H9 (cell line): Measurements from ENCODE around the gene RTN1. TPM values are rescaled to one million over a fixed set of nuclear protein-coding genes. Genes with fewer than 3 reads are reported as not detected.

ENCODE experiments used
- DNase-seq: peaks from one replicate; pipeline ENCODE4 v3.0.0-alpha.2; 2017
- H2AFZ ChIP-seq: one replicate; pipeline ENCODE4 v1.6.1; 2013; ENCODE audit warnings: mild to moderate bottlenecking, low read length, control low read depth, moderate library complexity
- H2AK5ac ChIP-seq: 2 replicates; pipeline ENCODE4 v1.6.1; 2013; ENCODE audit warnings: low read length, control low read depth, mixed read lengths; ENCODE audit not compliant: insufficient read length
- H2BK120ac ChIP-seq: one replicate; pipeline ENCODE4 v1.6.1; 2013; ENCODE audit warnings: low read depth, mild to moderate bottlenecking, low read length, control low read depth, inconsistent platforms; ENCODE audit not compliant: poor library complexity, severe bottlenecking
- H2BK12ac ChIP-seq: 2 replicates; pipeline ENCODE4 v1.6.1; 2013; ENCODE audit warnings: low read length, control low read depth, mixed read lengths, low read depth; ENCODE audit not compliant: insufficient read length
- H2BK15ac ChIP-seq: 2 replicates; pipeline ENCODE4 v1.6.1; 2013; ENCODE audit warnings: low read depth, low read length, control low read depth
- H2BK20ac ChIP-seq: one replicate; pipeline ENCODE4 v1.6.1; 2013; ENCODE audit warnings: low read depth, mild to moderate bottlenecking, low read length, control low read depth, inconsistent platforms; ENCODE audit not compliant: poor library complexity, severe bottlenecking
- H2BK5ac ChIP-seq: 2 replicates; pipeline ENCODE4 v1.6.1; 2013; ENCODE audit warnings: low read length, control low read depth, mixed read lengths; ENCODE audit not compliant: insufficient read length
- H3K14ac ChIP-seq: 2 replicates; pipeline ENCODE4 v1.6.1; 2013; ENCODE audit warnings: low read length, control low read depth; ENCODE audit not compliant: insufficient read depth
- H3K18ac ChIP-seq: 2 replicates; pipeline ENCODE4 v1.6.1; 2013; ENCODE audit warnings: low read depth, mild to moderate bottlenecking, mixed read lengths, low read length, control low read depth; ENCODE audit not compliant: insufficient read length
- H3K23ac ChIP-seq: 2 replicates; pipeline ENCODE4 v1.6.1; 2013; ENCODE audit warnings: low read length, control low read depth, mixed read lengths, low read depth; ENCODE audit not compliant: insufficient read length
- H3K23me2 ChIP-seq: 2 replicates; pipeline ENCODE4 v1.6.1; 2013; ENCODE audit warnings: low read depth, mild to moderate bottlenecking, mixed read lengths, low read length, control low read depth; ENCODE audit not compliant: insufficient read length, poor library complexity, severe bottlenecking
- H3K27ac ChIP-seq: 2 replicates; pipeline ENCODE4 v1.5.1; 2013; ENCODE audit warnings: low read length, control low read depth, mixed read lengths, low read depth; ENCODE audit not compliant: insufficient read length
- H3K27me3 ChIP-seq: 2 replicates; pipeline ENCODE4 v1.6.1; 2013; ENCODE audit warnings: low read length, control low read depth, inconsistent platforms; ENCODE audit not compliant: insufficient read depth
- H3K4ac ChIP-seq: 2 replicates; pipeline ENCODE4 v1.6.1; 2013; ENCODE audit warnings: low read depth, mild to moderate bottlenecking, control low read depth, inconsistent platforms, low read length, moderate library complexity
- H3K4me1 ChIP-seq: 2 replicates; pipeline ENCODE4 v1.6.1; 2013; ENCODE audit warnings: low read length, control low read depth, inconsistent platforms; ENCODE audit not compliant: insufficient read depth
- H3K4me2 ChIP-seq: 2 replicates; pipeline ENCODE4 v1.6.1; 2013; ENCODE audit warnings: low read length, control low read depth, mixed read lengths; ENCODE audit not compliant: insufficient read length, insufficient read depth
- H3K56ac ChIP-seq: 2 replicates; pipeline ENCODE4 v1.6.1; 2013; ENCODE audit warnings: low read depth, mild to moderate bottlenecking, mixed read lengths, low read length, control low read depth; ENCODE audit not compliant: insufficient read length
- H3K79me1 ChIP-seq: 2 replicates; pipeline ENCODE4 v1.6.1; 2013; ENCODE audit warnings: low read depth, mild to moderate bottlenecking, moderate library complexity, low read length, control low read depth, inconsistent platforms; ENCODE audit not compliant: insufficient read depth, poor library complexity, severe bottlenecking
- H3K79me2 ChIP-seq: 2 replicates; pipeline ENCODE4 v1.6.1; 2013; ENCODE audit warnings: low read length, control low read depth, inconsistent platforms; ENCODE audit not compliant: insufficient read depth
- H3K9ac ChIP-seq: 2 replicates; pipeline ENCODE4 v1.6.1; 2013; ENCODE audit warnings: low read length, control low read depth, mixed read lengths; ENCODE audit not compliant: insufficient read length; ENCODE audit errors: extremely low read depth
- H3K9me3 ChIP-seq: one replicate; pipeline ENCODE4 v1.6.1; 2013; ENCODE audit warnings: low read depth, low read length, inconsistent platforms; ENCODE audit not compliant: control insufficient read depth
- H3T11ph ChIP-seq: one replicate; pipeline ENCODE4 v1.6.1; 2013; ENCODE audit warnings: mild to moderate bottlenecking, low read length, control low read depth, inconsistent platforms
- H4K20me1 ChIP-seq: one replicate; pipeline ENCODE4 v1.6.1; 2013; ENCODE audit not compliant: control insufficient read depth, insufficient read length, insufficient read depth
- H4K5ac ChIP-seq: 2 replicates; pipeline ENCODE4 v1.6.1; 2013; ENCODE audit warnings: low read depth, mild to moderate bottlenecking, mixed read lengths, low read length, control low read depth; ENCODE audit not compliant: insufficient read length
- H4K8ac ChIP-seq: replicated peaks from 2 replicates; pipeline ENCODE4 v1.6.1; 2013; ENCODE audit warnings: low read length, control low read depth, mixed read lengths, low read depth; ENCODE audit not compliant: insufficient read length
- H4K91ac ChIP-seq: 2 replicates; pipeline ENCODE4 v1.6.1; 2013; ENCODE audit warnings: low read depth, mild to moderate bottlenecking, moderate library complexity, mixed read lengths, low read length, control low read depth; ENCODE audit not compliant: insufficient read length
- H3K27ac Mint-ChIP-seq, 3 experiments: 2 replicates in 2 of 3; 3 replicates in 1 of 3; pipeline ENCODE4 v1.8.0; 2020 to 2021; ENCODE audit warnings: mixed read lengths in 3 of 3, mild to moderate bottlenecking in 1 of 3, moderate library complexity in 1 of 3
- H3K27me3 Mint-ChIP-seq: 2 replicates; pipeline ENCODE4 v1.8.0; 2021; ENCODE audit warnings: low read depth, mild to moderate bottlenecking, moderate library complexity, mixed read lengths
- H3K36me3 Mint-ChIP-seq, 3 experiments: 2 replicates in 2 of 3; 3 replicates in 1 of 3; pipeline ENCODE4 v1.8.0; 2020 to 2021; ENCODE audit warnings: low read depth in 3 of 3, mixed read lengths in 3 of 3; ENCODE audit not compliant: insufficient read depth in 1 of 3
- H3K4me1 Mint-ChIP-seq, 2 experiments: 2 replicates each; pipeline ENCODE4 v1.8.0; 2020; ENCODE audit warnings: mixed read lengths in 2 of 2
- H3K4me3 Mint-ChIP-seq, 2 experiments: 2 replicates in 1 of 2; 3 replicates in 1 of 2; pipeline ENCODE4 v1.8.0; 2020 to 2021; ENCODE audit warnings: mild to moderate bottlenecking in 2 of 2, mixed read lengths in 2 of 2, moderate library complexity in 1 of 2
- H3K9me3 Mint-ChIP-seq, 2 experiments: 2 replicates in 1 of 2; 3 replicates in 1 of 2; pipeline ENCODE4 v1.8.0; 2020; ENCODE audit warnings: mild to moderate bottlenecking in 2 of 2, mixed read lengths in 2 of 2, moderate library complexity in 1 of 2
- WGBS: extraction: QIAGEN DNeasy Blood & Tissue Kit; methylation state at CpG from one replicate; pipeline ENCODE4 v1.1.7; 2013; ENCODE audit warnings: missing lambda C conversion rate, low lambda C conversion rate, mixed read lengths; ENCODE audit not compliant: insufficient read length; ENCODE audit errors: extremely low coverage; 5-methylcytosine and 5-hydroxymethylcytosine counted together
- total RNA-seq: library from RNA; stranded (reverse); gene quantifications from 2 replicates; pipeline ENCODE4 v1.2.1, GENCODE V29; 2021
- TF ChIP-seq, protein P1 (sequence below): fragments of 200-600 bp; sonication (generic); conservative IDR thresholded peaks from 3 replicates; pipeline ENCODE4 v1.8.0; 2021; ENCODE audit warnings: antibody characterized with exemption, mild to moderate bottlenecking

The RTN1 gene
- total RNA-seq, 1 experiment from 2014 or later: 1.8 TPM

DNA sequence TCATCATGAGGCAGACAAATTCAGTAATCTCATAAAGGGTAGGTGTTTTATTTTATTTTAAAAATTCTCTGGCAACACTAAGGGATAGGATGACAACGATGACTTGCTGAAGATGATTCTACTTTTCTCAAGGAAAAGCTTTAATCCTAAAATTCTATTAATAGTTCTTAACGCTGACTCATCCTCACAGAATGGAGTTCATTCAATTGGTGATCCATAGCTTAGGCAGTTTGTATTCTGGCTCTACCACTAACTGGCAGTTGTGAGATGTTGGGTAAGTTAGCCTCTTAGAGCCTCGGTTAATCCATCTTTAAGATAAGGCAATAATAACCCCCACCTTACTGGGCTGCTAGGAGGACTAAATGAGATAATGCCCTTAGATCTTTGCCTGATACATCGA, 116.3 kb downstream of the RTN1 start:
- TF ChIP-seq, protein P1, sequence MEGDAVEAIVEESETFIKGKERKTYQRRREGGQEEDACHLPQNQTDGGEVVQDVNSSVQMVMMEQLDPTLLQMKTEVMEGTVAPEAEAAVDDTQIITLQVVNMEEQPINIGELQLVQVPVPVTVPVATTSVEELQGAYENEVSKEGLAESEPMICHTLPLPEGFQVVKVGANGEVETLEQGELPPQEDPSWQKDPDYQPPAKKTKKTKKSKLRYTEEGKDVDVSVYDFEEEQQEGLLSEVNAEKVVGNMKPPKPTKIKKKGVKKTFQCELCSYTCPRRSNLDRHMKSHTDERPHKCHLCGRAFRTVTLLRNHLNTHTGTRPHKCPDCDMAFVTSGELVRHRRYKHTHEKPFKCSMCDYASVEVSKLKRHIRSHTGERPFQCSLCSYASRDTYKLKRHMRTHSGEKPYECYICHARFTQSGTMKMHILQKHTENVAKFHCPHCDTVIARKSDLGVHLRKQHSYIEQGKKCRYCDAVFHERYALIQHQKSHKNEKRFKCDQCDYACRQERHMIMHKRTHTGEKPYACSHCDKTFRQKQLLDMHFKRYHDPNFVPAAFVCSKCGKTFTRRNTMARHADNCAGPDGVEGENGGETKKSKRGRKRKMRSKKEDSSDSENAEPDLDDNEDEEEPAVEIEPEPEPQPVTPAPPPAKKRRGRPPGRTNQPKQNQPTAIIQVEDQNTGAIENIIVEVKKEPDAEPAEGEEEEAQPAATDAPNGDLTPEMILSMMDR: no peak
- Mint-ChIP-seq H3K36me3 (no peaks in the 10 kb centered on the region), H3K27me3 (no peaks in the 10 kb centered on the region), H3K27ac (no peak overlapping the region), H3K9me3 (no peaks in the 10 kb centered on the region), H3K4me1 (peaks cover 6 to 9% of the 10 kb centered on the region in 2 experiments), H3K4me3 (no peak overlapping the region)
- Histone ChIP-seq H3K4ac (no peak overlapping the region), H4K5ac (no peak overlapping the region), H2AFZ (no peak overlapping the region), H3K4me2 (no peak overlapping the region), H2BK15ac (no peak overlapping the region), H4K8ac (no peak overlapping the region), H2BK120ac (no peak overlapping the region), H2BK5ac (no peak overlapping the region), H3K9me3 (no peaks in the 10 kb centered on the region), H3K18ac (no peak overlapping the region), H3K79me2 (no peaks in the 10 kb centered on the region), H2BK20ac (no peak overlapping the region), H4K91ac (no peak overlapping the region), H4K20me1 (no peaks in the 10 kb centered on the region), H2BK12ac (no peak overlapping the region), H3K14ac (no peak overlapping the region), H3K27ac (no peak overlapping the region), H3K79me1 (no peaks in the 10 kb centered on the region), H3K23ac (no peak overlapping the region), H3K23me2 (no peaks in the 10 kb centered on the region), H3K27me3 (no peaks in the 10 kb centered on the region), H3K4me1 (no peaks in the 10 kb centered on the region), H3K9ac (no peak overlapping the region), H3K56ac (no peak overlapping the region), H3T11ph (no peak overlapping the region), H2AK5ac (no peak overlapping the region)
- no CpG with 5 or more reads among the region's 4 CpGs for WGBS
- no peak for DNase-seq
